NCI-H2029 treated with DMSO at 0.1 percent for 48 hours (cell line): ENCODE data around the gene GSK3B.
"Not testable (repeated sequence)": the region's sequence is repeated elsewhere in the genome, so short reads cannot be mapped to it uniquely, and the experiment has no call there.

ENCODE experiments used
- DNase-seq: peaks from one replicate; lab custom pipeline; 2025; lab: John Stamatoyannopoulos, UW

Gene GSK3B

DNA sequence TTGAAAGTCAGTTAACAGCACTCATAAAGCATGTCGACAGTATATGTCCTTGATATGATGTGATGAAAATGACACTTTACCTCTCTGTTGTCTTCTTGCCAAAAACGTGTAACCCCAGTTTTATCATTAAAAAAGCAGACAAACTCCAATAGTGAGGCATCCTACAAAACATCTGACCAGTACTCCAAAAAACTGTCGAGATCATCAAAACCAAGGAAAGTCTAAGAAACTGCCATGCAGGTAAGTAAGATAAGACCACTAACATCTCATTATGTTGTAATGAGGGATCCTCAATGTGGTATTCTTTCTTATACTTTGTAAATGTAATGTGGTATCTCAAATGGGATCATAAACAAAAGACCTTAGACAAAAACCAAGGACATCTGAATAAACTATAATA, 160.0 kb downstream of the GSK3B start:
- no peak for DNase-seq

DNA sequence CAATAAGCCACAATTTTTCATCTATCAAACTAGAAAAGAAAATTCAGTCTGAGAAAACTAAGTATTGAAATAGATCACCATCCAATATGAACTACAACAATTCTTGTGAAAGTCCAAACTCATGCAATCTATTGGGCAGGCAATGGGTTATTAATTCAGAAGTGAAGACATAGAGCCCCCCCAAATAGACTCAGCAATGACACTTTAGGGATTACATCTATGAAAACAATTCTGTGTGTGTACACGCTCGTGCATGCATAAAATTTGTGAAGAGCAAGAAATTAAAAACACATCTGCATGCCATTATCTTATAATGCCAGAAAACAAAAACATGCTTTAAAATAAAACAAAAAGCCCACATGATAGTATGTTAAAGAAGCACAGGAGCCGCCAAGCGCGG, 161.0 kb downstream of the GSK3B start:
- no peak for DNase-seq

DNA sequence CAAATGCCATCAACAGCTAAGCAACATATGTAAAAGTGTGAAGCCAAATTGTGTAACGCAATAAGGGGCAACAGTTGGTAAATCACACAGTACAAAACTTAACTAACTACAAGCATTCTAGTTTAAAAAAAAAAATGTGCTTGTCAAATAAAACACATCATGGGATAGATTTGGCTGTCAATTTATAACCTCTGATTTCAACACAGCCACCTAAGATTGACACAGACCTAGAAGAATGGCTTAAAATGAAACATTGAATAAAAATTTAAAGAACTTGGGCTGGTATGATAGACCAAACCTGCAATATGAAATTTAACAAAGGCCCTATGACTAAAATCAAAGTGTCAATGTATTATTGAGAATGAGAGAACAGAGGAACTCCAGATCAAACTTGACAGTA, 164.0 kb downstream of the GSK3B start:
- no peak for DNase-seq

DNA sequence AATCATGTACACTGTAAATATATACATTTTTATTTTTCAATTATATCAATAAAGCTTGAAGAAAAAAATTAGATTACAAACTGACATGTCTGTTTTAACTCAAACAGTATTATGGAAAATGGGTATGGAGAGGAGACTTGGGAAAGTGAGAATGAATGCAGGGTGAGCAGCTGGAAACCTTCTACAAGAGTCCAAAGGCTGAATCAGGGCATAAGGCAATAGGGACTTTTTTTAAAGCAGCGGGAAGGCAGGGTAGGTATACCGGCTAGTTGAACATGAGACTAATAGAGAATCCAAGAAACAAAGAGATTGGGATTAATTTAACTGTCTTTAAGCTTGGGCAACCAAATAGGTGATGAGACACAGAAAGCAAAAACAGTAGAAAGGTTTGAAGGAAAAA, 167.1 kb downstream of the GSK3B start:
- DNase-seq: no peak

DNA sequence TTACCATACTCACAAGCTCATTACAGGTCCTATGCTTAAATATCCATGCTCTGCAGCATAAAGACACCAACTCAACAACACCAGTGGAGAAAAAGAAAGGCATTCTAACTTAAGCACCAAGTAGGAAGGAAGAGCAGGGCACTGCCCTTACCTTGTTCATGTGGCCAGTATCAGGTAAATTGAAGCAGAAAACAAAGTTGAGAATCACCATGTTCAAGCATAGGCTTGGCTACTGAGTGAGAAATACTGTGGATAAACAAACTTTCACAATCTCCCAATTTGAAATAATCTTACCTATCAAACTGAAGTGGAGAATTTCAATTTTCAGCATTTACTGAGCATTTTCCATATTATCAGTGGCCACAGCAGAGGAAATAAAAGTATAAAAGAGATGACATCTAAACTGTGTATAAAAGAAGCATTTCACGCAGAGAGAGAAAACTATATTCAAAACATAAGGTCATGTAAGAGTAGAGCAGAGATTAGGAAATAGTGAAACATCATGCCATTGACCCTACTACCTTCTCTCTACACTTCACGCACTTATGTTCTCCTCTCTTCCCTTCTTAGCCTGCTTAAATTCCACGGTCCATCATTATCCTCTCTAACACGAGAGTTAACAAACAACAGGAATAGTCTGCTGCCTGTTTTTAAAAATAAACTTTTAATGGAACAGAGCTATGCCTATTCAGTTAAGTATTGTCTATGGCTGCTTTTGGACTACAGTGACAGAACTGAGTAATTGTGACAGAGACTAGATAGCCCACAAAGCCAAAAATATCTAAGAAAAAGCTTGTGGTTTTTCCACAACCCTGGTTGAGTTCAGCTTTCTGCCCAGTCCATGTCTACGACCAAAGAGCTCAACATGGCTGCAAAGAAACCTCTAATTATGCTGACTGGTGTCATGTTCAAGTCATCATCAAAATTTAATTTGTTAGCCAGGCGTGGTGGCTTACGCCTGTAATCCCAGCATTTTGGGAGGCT, 169.8 kb downstream of the GSK3B start:
- DNase-seq: no peak

DNA sequence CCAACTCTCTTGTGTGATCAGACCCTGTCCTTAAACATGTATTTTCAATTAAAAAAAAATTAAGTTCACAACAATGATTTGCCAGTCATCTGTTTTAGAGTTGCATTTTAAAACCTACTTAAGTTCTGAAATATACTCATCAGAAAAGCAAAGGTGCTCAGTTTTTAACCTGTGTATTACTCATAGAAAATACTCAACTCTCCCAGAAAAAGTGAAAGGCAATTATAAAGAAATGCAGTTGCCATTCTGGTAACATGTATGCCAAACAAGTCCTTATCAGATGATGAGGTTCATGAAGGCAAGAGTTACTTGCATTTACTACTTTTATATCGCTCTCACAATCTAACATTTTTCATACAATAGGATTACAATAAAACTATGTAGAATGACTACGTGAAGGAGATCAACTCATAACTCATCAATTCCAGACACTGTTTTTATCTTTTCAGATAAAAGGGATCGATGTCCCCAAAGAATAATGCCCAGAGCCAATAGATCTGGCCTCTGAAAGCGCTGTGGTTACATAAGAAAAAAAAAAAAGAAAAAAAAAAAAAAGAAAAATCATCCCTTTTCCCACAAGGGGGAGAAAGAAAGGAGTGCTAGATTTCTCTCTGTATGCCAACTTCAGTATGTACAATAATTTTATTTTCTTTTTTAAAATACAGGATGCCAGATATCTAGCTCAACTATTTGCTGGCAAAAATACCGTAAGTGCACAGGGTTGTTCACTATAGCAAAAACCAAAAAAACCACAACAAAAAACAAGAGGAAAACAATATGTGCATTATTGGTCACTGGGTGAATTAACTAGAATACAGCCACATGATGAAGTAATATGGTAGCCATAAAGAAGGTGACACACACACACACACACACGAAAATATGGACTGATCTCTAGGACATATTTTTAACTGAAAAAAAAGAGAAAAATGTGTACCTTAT, 175.0 kb downstream of the GSK3B start:
- DNase-seq: no peak

DNA sequence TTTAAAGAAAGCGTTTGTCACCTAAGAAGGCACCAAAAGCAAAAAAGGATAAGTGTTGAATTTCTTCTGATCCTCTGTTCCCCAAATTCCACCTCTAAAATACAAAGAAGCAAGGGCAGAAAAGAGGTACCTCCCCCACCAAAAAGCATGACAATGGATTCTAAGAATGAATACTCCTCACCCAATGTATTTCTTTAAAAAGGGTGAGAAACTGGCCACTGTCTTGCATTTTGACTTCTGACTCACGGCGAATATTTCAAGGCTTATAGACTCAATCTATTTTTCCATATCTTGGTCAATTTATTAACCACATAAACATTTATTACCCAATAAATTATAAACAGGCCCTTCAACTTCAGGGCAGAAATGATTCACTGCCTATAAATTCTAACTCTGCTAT, 181.2 kb downstream of the GSK3B start:
- DNase-seq: no peak

DNA sequence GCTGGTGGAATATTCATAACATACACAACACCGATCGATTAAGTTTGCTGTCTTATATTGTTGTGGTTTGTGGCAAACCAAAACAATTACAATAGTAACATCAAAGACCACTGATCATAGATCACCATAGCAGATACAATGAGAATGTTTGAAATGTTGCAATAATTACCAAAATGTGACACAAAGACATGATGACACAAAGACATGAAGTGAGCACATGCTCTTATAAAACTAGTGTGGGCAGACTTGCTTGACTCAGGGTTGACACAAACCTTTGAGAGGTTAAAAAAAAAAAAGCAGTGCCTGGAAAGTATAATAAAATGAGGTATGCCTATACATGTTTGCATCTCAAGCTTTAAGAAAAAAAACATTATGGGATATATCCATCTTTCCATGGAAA, 182.0 kb downstream of the GSK3B start:
- DNase-seq: no peak

DNA sequence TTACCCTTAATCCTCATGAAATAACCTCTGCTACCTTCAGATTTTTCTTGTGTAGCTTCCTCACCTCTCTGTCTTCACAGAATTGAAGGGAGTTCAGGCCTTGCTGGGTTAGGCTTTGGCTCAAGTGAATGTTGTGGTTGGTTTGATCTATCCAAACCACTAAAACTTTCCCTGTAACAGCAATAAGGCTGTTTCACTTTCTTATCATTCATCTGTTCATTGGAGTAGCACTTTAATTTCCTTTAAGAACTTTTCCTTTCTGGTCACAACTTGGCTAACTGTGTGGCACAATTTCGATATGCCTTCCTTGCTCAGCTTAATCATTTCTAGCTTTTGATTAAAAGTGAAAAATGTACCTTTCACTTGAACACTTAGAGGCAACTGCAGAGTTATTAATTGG, 182.5 kb downstream of the GSK3B start:
- no peak for DNase-seq

DNA sequence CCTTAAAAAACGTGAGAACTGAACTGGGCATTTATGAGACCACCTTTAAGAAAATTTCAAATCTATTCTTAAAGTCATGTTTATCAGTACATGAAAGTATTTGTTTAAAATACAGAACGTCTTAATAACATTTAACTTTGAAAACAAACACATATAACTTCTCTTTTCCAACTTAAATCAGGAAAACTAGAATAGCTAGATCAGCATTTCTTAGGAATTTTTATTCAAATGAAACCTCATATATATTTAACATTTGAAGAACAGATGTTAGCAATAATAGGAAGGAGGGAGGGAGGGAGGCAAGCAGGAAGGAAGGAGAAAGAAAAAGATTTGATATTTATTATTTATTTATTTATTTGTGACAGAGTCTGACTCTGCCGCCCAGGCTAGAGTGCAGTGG, 192.2 kb downstream of the GSK3B start:
- DNase-seq: no peak

DNA sequence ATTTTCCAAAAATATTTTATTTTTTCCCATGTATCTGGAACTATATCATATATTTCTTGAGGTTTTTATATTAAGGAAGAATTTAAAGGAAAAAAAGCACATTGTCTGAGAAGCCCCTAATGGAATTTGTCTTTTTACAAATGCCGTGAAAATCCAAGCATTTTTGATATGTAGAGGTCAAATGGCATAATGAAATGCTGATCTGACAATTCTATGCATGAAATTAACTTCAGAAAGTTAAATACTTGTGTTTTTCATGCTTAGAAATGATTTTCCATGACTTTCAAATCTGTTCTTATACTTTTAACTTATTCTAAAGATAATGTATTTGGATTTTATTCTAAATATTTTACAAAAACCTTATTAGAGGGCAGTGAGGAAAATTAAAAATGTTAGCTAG, 193.1 kb downstream of the GSK3B start:
- DNase-seq: no peak

DNA sequence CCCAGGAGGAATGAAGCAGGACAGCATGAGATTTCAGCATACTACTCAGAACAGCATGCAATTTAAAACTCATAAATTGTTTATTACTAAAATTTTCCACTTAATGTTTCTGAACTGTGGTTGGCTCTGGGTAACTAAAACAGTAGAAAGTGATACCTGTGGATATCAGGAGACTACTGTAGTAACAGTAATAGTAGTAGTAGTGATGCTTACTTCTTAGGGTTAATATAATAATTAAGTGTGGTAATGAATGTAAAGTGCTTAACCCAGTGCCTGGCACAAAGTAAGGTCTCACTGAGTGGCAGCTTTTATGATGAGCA, 195.1 kb downstream of the GSK3B start:
- DNase-seq: no peak

DNA sequence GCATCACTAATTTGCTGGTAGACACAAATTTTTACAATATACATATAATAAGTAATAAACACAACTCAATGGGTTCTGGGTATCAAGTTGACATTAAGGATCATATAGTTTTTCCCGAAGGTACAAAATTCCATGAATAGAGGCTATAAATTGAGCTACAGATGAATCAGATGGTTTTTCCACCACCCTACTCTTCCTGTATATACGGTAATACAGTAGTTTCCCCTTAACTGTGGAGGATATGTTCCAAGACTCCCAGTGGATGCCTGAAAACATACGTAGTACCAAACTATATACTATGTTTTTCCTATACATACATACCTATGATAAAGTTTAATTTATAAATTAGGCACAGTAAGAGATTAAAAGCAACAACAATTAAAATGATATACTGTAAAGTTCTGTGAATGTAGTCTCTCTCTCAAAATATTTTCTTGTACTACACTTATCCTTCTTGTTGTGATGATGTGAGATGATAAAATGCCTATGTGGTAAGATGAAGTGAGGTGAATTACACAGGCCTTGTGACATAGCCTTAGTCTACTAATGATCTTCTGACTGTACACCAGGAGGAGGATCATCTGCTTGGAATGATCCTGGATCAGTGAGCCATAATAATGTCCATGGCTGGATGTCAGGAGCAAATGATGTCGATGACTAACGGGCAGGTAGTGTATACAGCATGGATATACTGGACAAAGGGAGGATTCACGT, 195.6 kb downstream of the GSK3B start:
- DNase-seq: no peak

DNA sequence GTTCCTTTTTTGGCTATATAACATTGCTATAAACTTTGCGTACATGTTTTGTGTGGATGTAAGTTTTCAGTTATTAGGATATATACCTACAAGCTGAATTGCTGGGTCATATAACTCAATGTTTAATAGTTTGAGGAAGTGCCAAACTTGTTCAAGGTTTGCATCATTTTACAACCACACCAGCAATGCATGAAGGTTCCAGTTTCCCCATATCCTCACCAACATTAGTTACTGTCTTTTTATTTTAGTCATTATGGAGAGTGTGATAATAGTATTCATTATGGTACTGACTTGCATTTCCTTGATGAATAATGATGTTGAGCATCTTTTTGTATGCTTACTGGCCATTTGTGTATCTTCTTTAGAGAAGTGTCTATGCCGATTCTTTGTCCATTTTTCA, 200.1 kb downstream of the GSK3B start:
- no peak for DNase-seq

DNA sequence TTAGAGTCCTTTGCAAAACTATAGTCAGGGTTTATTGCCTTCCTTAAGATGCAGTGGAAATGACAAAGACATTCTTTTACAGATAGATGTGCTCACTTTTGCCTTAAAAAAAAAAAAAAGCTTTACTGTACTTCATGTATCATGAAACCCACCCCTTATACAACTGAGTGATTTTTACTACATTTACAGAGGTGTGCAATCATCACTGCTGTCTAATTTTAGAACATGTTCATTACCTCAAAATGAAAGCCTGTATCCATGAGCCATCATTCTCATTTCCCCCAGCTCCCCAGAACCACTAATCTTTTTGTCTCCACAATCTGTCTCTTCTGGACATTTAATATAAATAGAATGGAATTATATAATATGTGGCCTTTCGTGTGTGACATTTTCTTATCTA, 200.5 kb downstream of the GSK3B start:
- DNase-seq: no peak

DNA sequence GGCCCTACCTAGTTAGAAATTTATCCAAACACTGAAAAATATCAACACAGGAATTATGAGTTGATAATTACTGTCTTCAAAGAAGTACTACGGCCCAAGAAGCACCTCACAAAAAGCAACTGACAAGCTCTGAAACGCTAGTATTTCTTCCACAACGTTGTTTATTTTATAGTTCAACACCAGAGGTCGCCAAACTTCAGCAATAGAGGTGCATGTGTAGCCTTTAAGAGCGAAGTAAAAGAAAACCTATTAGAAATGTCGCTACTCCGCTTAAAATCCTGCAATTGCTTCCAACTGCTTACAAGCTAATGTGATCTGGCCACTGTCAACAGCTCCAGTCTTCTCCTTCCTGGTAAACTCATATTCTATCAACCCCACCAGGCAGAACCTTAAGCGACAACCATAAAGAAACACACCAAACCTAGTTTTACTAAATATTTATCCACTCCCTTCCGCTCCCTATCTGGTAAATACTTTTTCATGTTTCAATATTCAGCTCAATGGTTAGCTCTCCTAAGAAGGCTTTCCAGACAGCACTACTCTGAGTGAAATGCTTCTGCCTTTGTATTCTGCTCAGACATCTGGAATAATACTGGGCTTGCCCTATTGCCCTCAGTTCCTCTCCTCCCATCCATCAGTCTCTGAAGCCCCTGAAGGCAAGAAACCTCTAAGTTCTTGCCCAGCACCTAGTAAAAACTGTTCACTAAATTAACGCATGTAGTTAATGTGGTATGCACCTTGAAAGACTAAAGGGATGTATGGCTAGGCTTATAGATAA, 202.1 kb downstream of the GSK3B start:
- DNase-seq: peak; percentile 30

DNA sequence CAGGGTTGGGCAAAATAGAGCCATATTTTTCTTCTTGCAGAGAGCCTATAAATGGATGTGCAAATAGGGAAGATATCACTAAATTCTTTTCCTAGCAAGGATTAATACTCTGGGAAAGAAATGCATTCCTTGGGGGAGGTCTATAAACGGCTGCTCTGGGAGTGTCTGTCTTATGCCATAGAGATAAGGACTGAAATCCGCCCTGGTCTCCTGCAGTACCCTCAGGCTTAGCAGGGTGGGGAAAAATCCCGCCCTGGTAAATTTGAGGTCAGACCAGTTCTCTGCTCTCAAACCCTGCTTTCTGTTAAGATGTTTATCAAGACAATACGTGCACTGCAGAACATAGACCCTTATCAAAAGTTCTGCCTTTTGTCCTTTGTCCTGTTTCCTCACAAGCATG, 205.6 kb downstream of the GSK3B start:
- DNase-seq: not testable (repeated sequence)

DNA sequence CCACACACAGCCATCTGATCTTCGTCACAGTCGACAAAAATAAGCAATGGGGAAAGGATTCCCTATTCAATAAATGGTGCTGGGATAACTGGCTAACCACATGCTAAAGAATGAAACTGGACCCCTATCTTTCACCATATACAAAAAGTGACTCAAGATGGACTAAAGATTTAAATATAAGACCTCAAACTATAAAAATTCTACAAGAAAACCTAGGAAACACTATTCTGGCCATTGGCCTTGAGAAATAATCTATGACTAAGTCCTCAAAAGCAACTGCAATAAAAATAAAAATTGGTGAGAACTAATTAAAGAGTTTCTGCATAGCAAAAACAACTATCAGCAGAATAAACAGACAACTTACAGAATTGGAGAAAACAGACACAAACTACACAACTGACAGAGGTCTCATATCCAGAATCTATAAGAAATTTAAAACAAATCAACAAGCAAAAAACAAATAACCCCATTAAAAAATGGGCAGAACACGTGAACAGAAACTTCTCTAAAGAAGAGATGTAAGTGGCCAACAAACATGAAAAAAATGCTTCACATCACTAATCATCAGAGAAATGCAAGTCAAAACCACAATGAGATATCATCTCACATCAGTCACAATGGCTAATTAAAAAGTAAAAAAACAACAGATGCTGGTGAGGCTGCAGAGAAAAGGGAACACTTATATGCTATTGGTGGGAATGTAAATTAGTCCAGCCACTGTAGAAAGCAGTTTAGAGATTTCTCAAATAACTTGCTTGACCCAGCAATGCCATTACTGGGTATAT, 208.3 kb downstream of the GSK3B start:
- DNase-seq: no peak

DNA sequence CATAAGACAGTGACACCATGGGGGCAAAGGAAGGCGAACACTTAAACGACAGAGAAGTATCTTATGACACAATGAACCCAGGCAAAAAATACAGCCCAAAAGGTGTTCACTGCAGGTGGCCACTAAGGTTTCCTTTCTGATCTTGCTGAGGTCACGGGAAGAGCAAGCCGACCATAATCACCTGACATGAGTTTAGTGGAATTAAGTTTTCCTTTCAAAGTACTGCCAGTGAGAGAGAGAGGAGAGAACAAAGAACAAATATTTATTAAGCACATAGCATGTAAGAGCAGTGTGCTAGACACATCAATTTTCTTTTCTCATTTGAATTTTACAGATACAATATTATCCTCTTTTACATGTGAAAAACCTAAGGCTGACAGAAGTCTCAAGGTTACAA, 210.1 kb downstream of the GSK3B start:
- DNase-seq: no peak

DNA sequence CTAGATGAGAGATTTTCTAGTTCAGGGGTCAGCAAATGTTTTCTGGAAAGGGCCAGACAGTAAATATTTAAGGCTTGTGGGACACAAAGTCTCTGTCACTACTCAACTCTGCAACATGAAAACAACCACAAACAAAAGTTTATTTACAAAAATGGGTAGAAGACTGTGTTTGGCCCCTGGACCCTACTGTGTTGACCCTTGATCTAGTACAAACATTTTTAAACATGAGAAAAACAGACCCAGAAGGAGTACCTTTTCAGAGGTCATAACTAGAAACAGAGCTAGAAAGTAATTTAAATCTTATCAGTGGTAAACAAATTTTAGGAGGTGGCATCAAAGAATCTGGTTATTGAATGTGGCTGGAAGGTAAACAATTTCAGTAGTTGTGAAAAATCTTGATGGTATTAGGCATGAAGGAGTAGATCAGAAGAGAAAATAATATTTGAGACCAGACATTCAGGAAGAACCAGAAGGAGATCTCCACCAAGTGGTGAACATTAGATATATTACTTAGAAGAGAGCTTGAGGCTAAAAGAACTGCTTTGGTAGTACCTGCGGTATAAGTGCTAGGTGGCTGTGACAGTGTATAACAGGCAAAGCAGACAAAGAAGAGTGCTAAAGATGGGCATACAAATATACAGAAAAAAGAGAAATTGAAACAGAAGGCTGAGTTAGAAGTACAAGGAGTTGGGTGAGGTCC, 210.6 kb downstream of the GSK3B start:
- DNase-seq: no peak
